ENCODE results near the gene KCNQ1.

The KCNQ1 gene

GRCh38 chr11:2860636-2861035 lies 415.8 kb downstream of the KCNQ1 start:
- DNase-seq: no peak

GRCh38 chr11:2862395-2863275 lies 417.8 kb downstream of the KCNQ1 start:
- DNase-seq: no peak

- DNase-seq: no peak
Measured at GRCh38 chr11:2863276-2863618, 418.4 kb downstream of the KCNQ1 start.

DNA sequence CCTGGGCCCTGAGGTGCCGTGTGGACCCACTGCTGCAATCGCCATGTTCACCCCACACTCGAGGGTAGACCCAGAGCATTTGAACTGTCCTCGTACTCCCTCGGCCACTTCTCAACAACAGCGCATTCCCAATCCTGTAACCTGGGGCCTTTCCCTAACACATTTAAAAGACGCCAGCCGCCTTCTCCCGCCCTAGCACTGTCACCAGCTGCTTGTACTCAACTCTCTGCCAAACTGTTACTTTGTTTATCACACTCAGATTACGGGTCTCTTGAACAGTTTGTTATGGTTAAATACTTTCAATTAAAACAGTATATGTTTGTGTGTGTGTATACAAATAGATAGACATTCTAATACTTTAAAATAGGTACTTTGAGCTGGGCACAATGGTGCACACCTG lies 420.1 kb downstream of the KCNQ1 start:
- DNase-seq: no peak

- DNase-seq: no peak
Measured at GRCh38 chr11:2865922-2866577, 421.2 kb downstream of the KCNQ1 start.

GRCh38 chr11:2867142-2867541 lies 422.3 kb downstream of the KCNQ1 start:
- no peak for DNase-seq

- no peak for DNase-seq
Measured at GRCh38 chr11:2867722-2868505, 423.1 kb downstream of the KCNQ1 start.

DNA sequence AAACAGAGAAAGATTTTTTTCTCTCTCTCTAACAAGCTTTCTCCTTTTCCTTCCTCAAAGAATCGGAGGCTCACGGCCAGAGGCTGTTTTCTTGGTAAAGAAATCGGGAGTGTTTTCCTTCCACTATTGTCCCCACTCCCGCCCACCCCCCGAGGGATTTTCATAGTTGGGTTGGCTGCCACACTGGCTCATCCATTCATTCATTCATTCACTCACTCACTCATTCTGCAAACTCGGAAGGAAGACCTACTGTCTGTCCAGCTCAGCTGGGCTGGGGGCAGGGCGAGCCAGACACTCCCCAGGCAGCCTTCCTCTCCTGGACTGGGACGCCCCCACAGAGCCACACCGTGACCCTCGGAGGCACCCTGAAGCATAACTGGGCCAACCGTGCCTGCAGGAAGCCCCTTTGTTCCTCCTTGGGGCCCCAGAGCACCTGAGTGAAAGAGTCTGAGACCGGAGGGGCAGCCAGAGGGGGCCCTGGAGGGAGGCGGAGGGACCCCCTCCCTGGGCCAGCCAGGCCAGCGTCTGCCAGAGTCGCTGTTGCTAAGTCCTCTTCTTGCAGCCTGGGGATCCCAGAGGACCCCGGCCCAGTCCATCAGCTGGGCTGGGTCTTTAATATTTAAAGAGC lies 423.8 kb downstream of the KCNQ1 start:
- DNase-seq: no peak

DNA sequence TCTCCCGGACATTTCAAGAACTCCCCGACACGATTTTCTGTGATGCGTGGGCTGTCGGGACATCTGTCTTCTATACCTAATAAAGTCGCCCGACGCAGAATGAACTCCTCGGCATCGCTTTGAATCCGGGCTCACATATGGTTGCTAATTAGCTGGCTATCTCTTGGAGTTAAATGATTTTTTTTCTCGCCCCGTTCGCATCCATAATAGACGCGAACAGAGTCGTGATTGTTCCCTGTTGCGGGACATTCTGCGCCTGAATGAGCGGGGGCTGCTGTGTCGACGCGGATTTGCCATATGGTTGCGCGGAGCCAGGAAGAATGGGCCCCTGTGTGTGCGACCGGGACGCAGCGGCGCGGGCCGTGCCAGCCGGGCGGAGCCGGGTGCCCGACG lies 424.3 kb downstream of the KCNQ1 start:
- DNase-seq: no peak

- no peak for DNase-seq
Measured at GRCh38 chr11:2869561-2870427, 425.0 kb downstream of the KCNQ1 start.

GRCh38 chr11:2870460-2870859 lies 425.7 kb downstream of the KCNQ1 start:
- DNase-seq: no peak

DNA sequence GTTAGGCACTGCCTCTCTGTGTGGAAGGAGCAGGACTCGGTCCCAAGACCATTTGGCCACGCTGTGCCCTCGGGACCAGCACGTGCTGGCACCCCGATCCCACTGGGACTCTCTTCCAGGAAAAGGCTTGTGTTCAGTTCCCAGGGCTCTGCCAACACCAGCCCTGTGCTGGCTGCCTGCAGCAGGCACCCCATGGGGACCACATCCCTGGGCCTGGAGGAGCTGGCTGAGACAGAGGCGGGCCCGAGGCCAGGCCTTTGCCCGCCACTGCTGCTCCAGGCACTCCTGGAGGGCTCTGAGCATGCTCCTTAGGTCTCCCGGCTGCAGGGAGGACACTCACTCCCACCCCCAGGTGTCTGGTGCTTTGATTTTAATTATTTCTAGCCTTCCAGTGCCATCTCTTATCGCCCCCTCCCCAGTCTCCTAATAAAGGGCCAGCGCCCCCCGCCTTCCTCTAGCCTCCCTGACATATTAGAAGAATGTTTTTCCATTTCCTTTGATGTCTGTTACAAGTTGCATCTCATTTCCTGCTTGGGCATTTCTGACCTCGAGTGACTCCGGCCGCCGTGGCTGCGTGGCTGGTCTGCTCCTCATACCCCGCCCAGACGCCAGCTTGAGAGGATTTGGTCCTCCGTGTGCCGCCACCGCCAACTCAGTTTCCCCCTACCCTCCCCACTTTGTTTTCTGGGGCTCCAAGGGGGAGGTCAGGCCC lies 426.3 kb downstream of the KCNQ1 start:
- DNase-seq: no peak

DNA sequence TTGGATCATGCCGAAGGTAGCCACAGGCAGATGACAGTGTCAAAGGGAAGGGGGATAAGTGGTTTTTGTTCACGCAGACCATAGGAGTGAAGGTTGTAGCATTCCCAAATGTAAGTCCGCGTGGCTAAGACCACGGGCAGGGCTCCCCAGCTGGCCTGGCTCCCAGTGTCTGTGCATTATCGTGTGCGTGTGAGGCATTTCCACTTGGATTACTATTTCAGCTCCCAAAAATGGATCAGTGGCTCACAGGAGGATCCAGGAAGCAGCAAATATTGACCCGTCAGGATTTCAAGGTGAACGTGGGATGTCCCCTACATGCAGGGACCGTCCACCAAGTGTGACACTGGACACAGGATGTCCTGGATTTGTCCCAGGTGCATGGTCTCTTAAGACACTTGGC lies 430.2 kb downstream of the KCNQ1 start:
- no peak for DNase-seq

- no peak for DNase-seq
Measured at GRCh38 chr11:2877474-2877873, 432.7 kb downstream of the KCNQ1 start.

- DNase-seq: no peak
Measured at GRCh38 chr11:2878782-2879181, 434.0 kb downstream of the KCNQ1 start.

GRCh38 chr11:2880646-2881045 lies 435.8 kb downstream of the KCNQ1 start:
- no peak for DNase-seq

- no peak for DNase-seq
Measured at GRCh38 chr11:2881076-2881980, 436.5 kb downstream of the KCNQ1 start.

DNA sequence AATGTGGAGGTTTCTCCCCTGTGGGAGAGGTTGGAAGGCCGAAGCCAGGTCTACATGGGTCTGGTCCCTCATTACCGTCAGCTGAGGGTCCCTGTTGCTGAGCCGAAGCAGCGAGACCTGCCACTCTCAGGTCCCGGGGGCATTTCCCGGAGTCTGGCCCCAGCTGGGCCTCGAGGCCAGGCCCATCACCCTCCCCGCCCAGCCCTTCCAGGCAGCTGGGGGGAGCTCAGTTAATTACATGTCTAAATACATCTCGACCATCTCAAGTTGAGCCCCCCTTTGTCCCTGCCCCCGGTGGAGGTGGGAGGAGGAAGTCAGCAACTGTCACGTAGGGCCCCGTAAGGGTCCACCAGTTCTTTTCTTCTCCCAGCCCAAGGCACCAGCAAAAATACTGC lies 437.2 kb downstream of the KCNQ1 start:
- DNase-seq: no peak

- DNase-seq: no peak
Measured at GRCh38 chr11:2882396-2883110, 437.7 kb downstream of the KCNQ1 start.

GRCh38 chr11:2883640-2883978 lies 438.8 kb downstream of the KCNQ1 start:
- no peak for DNase-seq

Data from activated naive CD4-positive, alpha-beta T cell (primary cell).